Gastroesophageal sphincter (tissue), 3 donors: Measurements from ENCODE around the gene STRA8.

ENCODE experiments used
- CTCF ChIP-seq, 4 experiments: fragments of 200-600 bp in 2 of 4; fragments of 450-650 bp in 2 of 4; sonication (generic) in 1 of 4; IDR thresholded peaks; one replicate each; pipeline ENCODE4 v1.5.1; 2017 to 2019; ENCODE audit warnings: antibody characterized with exemption in 4 of 4, mild to moderate bottlenecking in 2 of 4, moderate library complexity in 2 of 4
- POLR2A ChIP-seq, 2 donors: fragments of 450-650 bp; IDR thresholded peaks; one replicate each; pipeline ENCODE4 v1.6.1; 2017; ENCODE audit warnings: antibody characterized with exemption in 2 of 2, mild to moderate bottlenecking in 2 of 2, moderate library complexity in 1 of 2

DNA sequence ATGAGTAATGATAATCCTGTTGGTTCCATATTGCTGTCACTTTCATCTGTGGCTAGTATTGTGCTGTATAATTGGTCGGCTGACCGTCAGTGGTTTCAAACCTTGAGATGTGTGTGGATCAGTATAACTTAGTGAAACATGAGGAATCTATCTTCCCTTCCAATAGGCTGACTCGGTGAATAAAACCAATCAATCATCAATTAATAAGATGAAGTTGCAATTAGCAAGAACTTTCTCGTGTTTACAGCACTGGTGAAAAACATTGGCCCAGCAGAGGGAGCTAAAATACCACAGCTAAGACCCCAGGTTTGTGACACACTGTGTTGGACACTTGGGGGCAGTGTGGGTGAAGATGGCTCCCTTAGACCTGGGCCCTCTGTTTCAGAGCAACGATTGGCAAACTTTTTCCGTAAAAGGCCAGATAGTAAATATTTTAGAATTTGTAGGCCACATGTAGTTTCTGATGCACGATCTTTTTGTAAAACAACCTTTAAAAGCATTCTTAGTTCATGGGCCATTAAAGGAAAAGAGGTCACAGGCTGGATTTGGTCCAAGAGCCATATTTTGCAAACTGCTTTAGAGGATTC lies 47.8 kb downstream of the STRA8 start:
- TF ChIP-seq CTCF (IDR thresholded peaks at IDR 0.05) = peak; percentile 92 to 97 (median 94)
- no peak for TF ChIP-seq POLR2A (IDR thresholded peaks at IDR 0.05)
